Fibroblast of pulmonary artery (primary cell): ENCODE measurements around the gene ALOX5AP.

Experiments
- DNase-seq: peaks from one replicate; pipeline ENCODE4 v3.0.0-alpha.2; 2010; ENCODE audit warnings: low read depth
- H3K4me3 ChIP-seq: replicated peaks from 2 replicates; pipeline ENCODE4 v1.5.1; 2011; ENCODE audit warnings: low read depth, mild to moderate bottlenecking, control low read depth, low read length, moderate library complexity
- CTCF ChIP-seq: IDR thresholded peaks from 2 replicates; pipeline ENCODE4 v1.5.1; 2011; ENCODE audit warnings: mild to moderate bottlenecking, control low read depth, low read length, inconsistent platforms; ENCODE audit errors: missing control alignments

ALOX5AP gene

DNA sequence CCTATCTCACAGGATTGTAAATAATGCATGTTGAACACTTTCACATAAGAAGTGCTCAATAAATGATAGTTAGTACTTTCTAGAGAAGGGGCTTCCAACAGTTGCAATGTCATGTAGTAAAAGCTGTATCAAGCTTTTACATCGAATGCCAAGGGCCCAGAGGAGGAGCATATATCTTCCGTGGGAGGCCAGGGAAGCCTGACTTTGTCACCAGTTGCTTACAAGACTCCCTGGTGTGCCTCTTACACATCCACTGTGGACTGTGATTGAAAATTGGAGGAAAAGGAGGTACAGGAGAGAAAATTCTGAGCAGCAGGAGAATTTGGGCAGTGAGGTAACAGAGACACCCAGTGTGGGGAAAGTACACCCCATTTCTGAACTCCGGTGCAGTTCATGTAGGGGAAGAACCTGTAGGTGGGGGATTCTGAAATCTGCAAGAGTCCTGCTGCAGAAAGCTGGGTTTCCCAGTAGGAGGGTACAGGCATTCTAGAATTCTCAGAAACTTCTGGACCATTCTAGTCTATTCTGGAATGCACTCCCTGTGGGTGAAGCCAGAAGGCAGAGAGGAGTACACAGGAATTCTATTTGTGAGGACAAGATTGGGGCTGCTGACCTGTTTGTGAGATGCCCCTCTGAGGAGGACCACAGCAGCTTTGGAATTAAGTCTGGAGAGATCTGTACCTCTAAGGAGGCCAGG is 54.0 kb downstream of the ALOX5AP start:
- TF ChIP-seq CTCF = no peak
- H3K4me3 ChIP-seq = no peak overlapping the region
- DNase-seq = no peak

DNA sequence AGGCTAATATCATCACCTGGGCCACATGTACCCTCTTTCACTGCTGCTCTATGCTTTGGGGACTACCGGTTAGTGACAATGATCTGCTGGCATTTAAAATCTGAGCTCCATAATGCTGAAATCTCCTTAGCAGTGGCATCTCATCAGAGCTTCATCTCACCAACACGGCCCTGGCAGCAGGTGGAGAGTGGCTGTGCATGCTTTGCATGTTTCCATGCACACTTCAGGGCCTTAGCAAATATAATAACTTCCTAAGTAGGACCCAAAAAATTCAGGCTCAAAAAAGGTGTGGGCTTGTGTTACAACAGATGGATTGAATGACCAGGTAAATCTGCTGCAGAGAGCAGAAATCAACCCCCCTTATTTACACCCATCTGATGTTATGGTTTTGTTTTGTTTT is 55.2 kb downstream of the ALOX5AP start:
- TF ChIP-seq CTCF = no peak
- no peak for DNase-seq
- no peak overlapping the region for H3K4me3 ChIP-seq

- no peak for DNase-seq
- no peak for TF ChIP-seq CTCF
- no peak overlapping the region for H3K4me3 ChIP-seq
These were observed 56.1 kb downstream of the ALOX5AP start for GRCh38 chr13:30791354-30792001.

- H3K4me3 ChIP-seq = no peak overlapping the region
- TF ChIP-seq CTCF = peak; percentile 68
- DNase-seq = peak; percentile 92
These were observed 57.1 kb downstream of the ALOX5AP start for GRCh38 chr13:30792285-30793000.

DNA sequence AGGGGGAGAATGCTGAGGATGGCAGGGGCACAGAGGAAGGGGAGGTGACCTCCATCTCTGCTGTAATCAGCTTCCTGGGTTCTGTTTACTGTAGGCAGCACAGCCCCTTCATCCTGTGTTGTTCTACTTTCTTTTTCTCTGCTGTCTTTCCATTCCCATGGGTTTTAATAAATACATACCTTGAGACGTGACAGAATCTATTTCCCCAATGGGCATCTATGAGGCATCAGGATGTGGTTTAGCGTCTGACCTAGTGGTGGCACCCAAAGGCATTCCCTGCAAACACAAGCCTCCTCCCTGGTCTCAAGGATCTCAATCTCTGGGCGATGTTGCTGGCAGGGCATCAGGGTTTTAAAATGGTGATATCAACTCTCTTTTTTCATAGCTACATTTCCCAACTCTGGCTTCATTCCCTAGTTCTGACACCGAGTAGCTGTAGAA is 60.8 kb downstream of the ALOX5AP start:
- no peak for TF ChIP-seq CTCF
- no peak overlapping the region for H3K4me3 ChIP-seq
- DNase-seq = peak; percentile 59

DNA sequence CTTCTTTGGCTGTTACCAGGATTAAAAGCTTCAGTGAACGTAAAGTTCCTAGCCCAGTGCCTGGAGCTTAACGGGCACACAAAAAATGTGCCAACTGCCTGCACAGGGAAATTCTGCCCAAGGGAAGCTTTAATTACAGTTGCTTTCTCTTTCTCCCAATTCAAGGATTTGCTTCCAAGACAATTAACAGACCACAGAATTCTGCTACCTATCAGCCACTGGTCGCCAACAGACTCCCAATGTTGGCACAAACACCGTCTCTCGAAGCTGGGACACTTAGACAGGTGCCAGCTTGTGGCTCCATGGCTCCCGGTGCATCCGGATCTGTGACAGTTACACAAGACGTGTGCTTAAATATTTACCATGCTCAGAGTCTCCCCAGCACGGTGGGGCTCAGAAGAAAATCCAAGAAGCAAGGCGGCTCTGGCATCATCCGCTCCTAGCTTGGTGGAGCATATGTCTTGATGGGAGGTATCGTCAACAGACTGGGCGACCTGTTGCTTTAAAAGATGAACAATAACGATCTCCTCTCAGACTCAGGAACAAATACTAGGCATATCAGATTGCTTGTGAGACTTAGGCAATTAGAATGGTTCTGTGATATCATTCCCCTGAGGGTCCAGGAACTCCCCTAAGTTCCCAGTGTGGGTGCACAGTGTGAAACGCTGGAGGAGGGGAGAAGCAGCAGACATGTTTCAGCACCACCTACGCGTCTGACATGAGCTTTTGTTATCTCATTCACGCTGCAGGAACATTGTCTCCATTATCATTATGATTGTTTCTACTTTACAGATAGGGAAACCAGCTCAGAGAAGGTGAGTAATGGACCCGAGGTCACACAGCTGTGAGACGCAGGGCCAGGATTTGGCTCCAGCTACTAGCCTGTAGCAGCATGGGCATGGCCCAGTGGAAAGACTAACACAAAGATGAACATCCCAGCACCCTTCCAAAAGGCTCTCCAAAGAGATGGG is 61.6 kb downstream of the ALOX5AP start:
- no peak for TF ChIP-seq CTCF
- DNase-seq = peak; percentile 58
- H3K4me3 ChIP-seq = no peak overlapping the region
